Metanephros (tissue), 1 donor: Measurements from ENCODE around the gene KLK11. TPM values are rescaled to one million over a fixed set of nuclear protein-coding genes. Genes with fewer than 3 reads are reported as not detected.

Source experiments
- total RNA-seq: library from RNA; depleted of rRNA; stranded (reverse); fragments of >200 nt; gene quantifications from one replicate; pipeline ENCODE4 v1.2.3, GENCODE V29; 2014

KLK11 gene, protein sequence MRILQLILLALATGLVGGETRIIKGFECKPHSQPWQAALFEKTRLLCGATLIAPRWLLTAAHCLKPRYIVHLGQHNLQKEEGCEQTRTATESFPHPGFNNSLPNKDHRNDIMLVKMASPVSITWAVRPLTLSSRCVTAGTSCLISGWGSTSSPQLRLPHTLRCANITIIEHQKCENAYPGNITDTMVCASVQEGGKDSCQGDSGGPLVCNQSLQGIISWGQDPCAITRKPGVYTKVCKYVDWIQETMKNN
- total RNA-seq: not detected

DNA sequence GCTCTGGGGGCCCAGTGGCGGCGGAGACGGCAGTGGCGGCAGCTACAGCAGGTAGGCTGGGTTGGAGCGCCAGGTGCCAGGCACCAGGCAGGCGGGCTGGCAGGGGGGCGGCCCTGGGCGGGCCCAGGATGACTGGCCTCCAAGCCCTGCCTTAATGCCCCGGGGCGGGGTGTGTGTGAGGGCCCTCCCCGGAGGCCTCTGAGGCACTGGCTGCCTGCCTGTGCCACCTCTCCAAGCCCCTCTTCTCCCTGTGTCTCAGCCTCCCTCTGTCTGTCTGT is at the start of gene KLK11:
KLK11 (minus strand) TSS at position 63 of the 278 bp plus-strand sequence. CDS start 985 bp downstream, outside the sequence.

DNA sequence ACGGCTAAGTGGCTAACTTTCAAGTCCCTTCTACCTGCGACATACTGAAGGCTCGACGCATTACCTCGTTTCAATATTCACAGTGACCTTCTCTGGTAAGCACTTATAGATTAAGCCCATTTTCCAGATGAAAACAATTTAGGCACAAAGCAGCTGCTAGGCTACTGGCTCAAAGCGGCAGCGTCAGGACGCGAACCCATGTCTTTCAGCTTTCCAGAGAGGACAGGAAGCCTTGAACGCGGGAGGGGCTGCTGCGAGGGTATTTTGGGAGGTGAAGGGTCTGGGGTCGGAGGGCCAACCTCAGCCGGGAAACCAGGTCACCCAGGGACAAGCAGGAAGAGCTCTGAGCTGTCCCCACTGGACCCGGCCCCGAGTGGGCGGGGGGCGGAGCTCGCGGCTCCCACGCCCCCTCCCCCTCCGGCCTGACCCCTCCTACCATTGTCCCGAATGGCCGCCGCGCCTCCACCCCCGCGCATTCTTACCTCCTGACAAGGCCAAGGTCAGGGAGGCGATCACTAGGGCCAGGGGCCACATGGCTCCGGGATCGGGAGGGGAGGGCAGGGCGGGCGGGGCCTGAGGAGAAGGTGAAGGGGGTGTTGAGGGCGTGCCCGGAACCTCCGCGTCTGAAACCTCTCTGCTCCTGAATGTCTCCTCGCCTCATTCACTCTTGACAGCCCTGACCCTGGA is 38.3 kb upstream of the KLK11 start, which contains the start of gene KLK13:
KLK13 (minus strand) TSS at position 559 of the 687 bp plus-strand sequence; CDS start at position 534, 25 bp downstream.

DNA sequence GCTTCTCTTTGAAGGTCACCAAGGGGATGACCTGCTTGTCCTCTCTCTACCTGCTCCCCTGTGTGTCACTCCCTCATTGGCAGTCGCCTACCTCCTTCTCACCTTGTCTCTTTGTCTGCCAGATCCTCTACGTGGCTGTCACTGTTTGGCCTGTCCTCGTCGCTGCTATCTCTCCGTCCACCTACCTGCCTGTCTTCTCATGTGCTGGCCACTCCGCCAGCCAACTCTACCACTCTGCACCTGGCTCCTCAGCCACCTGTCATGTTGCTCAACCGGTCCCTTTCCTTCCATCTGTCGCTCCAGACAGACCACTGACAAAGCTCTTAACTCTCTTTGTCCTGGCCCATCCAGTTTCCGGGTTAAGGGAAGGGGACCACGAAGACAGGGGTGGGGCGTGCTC is 8.3 kb upstream of the KLK11 start, which contains the start of gene KLK12:
KLK12 (minus strand) TSS at position 299 of the 400 bp plus-strand sequence. CDS start 381 bp downstream, outside the sequence.

DNA sequence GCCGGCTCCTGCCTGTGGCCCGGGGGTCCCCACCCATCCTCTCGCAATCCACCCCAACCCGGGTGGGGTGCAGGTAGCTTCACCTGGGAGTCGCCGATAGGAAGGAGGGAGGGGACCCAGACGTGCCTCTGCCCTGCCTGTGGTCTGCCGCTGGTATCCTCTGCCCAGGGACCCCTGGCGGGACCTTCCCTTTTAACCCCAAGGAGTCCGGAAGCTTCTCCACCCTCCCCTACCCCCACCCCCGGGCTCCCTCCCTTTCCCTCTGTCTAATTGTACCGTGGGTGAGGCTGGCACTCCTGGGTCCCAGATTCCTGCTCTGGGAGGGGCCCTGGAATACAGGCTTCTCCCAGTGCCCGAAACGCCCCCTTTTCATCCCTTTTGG is 6.9 kb downstream of the KLK11 start, which contains the start of gene KLK10:
KLK10 (minus strand) TSS at position 166 of the 382 bp plus-strand sequence. CDS start 579 bp downstream, outside the sequence.

DNA sequence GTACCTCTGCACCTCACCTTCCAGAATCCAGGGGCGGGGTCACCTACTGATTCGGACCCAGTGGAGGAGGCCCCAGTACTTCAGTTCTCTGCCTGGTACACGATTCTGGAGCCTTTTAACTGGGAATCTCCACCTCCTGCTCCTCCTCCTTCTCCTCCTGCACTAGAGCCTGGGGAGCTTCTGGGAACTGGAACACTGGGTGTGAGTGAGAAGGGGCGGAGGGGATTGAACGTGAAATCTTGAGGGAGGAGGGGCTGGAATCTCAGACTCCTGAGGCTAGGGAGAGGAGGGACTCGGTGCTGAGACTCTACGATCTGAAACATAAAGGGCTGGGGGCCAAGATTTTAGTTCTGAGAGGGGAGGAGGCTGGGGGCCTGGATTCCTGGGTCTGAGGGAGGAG is 24.9 kb downstream of the KLK11 start, which contains the start of gene KLK8:
KLK8 (minus strand) TSS at position 90 of the 400 bp plus-strand sequence. CDS start 437 bp downstream, outside the sequence.

DNA sequence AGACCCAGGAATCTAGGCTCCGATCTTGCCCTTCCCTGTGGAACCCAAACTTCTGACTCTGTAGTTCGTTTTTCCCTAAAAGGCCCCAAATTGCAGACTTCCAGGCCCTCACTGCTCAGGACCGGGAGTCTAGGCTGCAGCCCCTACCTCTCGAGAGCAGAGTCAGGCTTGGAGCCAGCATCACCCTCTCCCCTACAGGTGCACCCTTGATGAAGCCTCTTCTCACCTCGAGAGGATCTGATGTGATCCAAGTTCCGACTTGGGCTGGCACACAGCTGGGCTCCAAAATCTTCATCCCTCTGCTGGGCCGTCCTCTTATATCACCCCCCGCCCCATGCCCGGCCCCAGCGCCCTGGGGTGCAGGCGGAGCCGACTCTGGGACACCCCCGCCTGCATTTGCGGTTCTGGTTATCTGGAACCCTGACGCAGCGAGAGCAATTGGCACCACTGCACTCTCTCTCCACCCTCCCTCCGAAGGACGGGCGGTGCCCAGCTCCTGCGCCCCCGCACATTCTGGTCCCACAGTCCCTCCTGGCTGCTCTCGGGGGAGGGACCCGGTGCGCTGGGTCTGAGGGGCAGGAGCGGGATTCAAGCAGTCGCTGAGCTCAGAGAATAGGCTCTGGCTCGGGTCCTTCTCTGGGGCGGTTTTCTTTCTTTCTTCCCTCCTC is 42.7 kb downstream of the KLK11 start, which contains the start of gene KLK7:
KLK7 (minus strand) TSS at position 293 of the 668 bp plus-strand sequence. CDS start 1,518 bp downstream, outside the sequence.

Other genes starting within 250 kb of the KLK11 start
- gene ACP4, start 236.2 kb downstream of the KLK11 start, total RNA-seq: not detected
- gene KLK1, start 202.8 kb downstream of the KLK11 start, total RNA-seq: 0.35 TPM
- gene KLK15, start 193.0 kb downstream of the KLK11 start, total RNA-seq: not detected
- gene KLK3, start 171.7 kb downstream of the KLK11 start, total RNA-seq: not detected
- not detected for gene KLK2, start 153.2 kb downstream of the KLK11 start, total RNA-seq
- gene KLK4, start 115.2 kb downstream of the KLK11 start, total RNA-seq: not detected
- gene KLK5, start 73.6 kb downstream of the KLK11 start, total RNA-seq: 0.93 TPM
- 6.7 TPM for gene KLK6, start 57.0 kb downstream of the KLK11 start, total RNA-seq
- 2.9 TPM for gene KLK7, start 42.7 kb downstream of the KLK11 start, total RNA-seq
- gene KLK8, start 25.0 kb downstream of the KLK11 start, total RNA-seq: 3.3 TPM
- 0.76 TPM for gene KLK10, start 6.9 kb downstream of the KLK11 start, total RNA-seq
- not detected for gene KLK12, start 8.4 kb upstream of the KLK11 start, total RNA-seq
- 0.35 TPM for gene KLK13, start 38.5 kb upstream of the KLK11 start, total RNA-seq
- 0.18 TPM for gene KLK14, start 56.3 kb upstream of the KLK11 start, total RNA-seq
- gene CTU1, start 81.8 kb upstream of the KLK11 start, total RNA-seq: 6.5 TPM
- 2.6 TPM for gene SIGLEC9, start 98.3 kb upstream of the KLK11 start, total RNA-seq
- gene SIGLEC7, start 115.7 kb upstream of the KLK11 start, total RNA-seq: 1.5 TPM
- 3.9 TPM for gene CD33, start 198.5 kb upstream of the KLK11 start, total RNA-seq
- not detected for gene SIGLECL1, start 224.5 kb upstream of the KLK11 start, total RNA-seq